HTR-8/SVneo (cell line): Measurements from ENCODE around the gene CSH1.
"Not testable (repeated sequence)": the region's sequence is repeated elsewhere in the genome, so short reads cannot be mapped to it uniquely, and the experiment has no call there.

Experiments used
- DNase-seq: peaks from one replicate; pipeline ENCODE4 v3.0.0; 2011; ENCODE audit warnings: low spot score, mixed read lengths; ENCODE audit not compliant: insufficient read length
- FAIRE-seq: peaks from 2 replicates; lab custom pipeline; 2011; peaks lifted over from hg19 to GRCh38; lab: Jason Lieb, UNC

Gene CSH1

DNA sequence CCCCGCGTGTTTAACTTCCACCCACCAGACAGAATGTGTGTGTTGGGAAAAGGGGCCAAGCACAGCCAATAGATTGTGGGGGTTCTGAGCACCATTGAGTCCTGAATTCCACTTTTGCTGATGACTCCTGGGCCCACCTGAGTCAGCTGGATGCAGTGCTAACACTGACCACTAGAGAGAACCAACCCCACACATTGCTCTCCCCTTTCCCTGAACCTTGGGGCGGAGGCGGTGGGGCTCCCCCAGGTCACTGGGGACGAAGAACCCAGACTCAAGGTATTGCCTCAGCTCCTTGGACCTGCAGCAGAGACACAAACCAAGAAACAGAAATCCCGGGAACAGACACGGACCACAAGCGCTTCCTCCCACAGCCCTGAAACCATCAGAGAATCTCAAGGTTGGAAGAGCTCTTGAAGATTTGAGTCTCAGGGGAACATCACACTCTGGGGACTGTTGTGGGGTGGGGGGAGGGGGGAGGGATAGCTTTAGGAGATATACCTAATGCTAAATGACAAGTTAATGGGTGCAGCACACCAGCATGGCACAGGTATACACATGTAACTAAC lies 22.2 kb downstream of the CSH1 start:
- DNase-seq, FAIRE-seq: not testable (repeated sequence)

DNA sequence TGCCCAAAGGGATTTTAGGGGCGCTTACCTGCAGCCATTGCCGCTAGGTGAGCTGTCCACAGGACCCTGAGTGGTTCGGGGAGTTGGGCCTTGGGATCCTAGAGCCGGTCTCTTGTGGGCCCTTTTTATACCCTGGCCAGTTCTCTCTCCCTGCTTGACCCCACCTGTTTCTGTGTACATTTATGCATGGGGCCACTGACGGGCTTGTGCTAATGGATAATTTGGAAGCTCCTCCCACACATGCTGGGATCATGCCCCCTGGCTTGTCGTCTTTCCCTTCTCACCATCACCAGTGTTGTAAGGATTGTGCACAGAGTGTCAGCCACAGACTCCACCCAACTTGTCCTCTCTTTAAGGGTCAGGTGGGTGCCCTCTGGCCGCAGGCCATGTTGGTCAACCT lies 22.8 kb downstream of the CSH1 start, which contains the start of gene CSH2:
CSH2 (minus strand) TSS at position 101 of the 400 bp plus-strand sequence; CDS start at position 38, 63 bp downstream.
- not testable (repeated sequence) for FAIRE-seq, DNase-seq

DNA sequence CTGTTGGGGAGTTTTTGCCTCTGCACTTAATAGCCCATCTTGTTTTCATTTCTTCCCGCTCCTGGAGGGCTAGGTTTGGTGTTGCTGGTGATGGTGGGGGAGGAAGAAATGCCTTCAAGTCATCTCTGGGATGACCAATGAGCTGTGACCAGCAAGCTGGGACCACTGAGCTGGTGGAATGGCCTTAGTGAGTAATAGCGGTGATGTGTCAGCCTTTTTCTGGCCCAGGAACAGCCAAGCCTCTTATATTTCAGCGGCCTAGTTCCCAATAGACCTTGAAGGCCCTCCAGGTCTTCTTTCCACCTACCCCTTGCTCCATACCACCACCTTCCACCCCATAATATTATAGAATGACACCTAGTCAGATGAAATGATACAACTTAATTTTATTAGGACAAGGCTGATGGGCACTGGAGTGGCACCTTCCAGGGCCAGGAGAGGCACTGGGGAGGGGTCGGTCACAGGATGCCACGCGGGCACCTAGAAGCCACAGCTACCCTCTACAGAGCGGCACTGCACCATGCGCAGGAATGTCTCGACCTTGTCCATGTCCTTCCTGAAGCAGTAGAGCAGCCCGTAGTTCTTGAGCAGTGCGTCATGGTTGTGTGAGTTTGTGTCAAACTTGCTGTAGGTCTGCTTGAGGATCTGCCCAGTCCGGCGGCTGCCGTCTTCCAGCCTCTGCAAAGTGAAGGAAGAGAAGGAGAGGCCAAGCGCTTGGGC lies 24.6 kb downstream of the CSH1 start:
- DNase-seq, FAIRE-seq: not testable (repeated sequence)

DNA sequence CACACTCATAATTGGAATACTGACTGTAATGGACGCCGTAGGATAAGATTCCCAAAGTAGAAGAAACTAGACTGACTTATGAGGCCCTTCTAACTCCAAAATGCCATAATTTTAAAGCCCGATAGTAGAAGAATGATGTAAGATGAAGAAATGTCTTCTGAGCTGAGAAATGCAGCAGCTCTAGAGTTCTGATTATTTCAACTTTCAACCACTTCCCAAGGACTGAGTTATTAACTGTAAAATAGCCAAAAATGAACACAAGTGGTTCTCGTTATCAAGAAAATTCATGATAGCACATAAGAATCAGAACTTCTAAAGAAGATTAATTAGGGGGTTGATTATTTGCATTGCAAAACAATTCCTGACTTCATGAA lies 26.1 kb downstream of the CSH1 start:
- not testable (repeated sequence) for FAIRE-seq, DNase-seq

DNA sequence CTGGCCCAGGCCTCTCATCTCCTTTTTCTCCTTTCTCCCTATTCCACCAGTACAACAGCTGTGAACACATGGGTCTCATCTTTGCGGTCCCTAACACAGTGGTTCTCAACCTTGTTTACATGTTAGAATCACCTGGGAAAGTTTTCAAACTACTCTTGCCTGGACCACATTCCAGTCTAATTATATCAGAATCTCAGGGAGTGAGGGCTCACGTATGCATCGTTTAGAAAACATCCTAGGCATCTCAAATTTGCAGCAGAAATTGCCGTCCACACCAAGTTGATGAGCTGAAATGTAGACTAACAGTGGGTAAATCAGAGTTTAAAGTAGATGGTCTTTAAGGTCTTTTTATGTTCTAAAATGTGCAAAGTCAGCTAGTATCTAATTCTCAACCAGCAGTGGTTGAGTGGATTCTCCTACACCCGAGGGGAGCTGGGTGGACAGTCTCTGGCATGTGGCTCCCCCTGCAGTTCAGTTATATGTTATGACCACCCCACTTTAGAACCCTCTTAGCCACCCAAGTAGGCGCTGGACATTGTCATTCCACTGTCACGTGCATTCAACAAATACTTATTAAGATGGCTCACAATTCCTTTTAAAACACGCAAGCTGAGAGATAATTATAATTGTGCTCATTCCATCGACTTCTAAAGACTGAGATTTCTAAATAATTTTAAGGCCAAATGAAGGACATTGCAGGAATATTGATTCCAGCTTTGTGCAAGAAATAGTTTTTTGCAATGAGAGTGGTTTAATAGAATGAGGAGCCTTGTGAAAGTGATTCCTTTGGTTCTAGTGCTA lies 26.7 kb downstream of the CSH1 start:
- DNase-seq, FAIRE-seq: not testable (repeated sequence)

DNA sequence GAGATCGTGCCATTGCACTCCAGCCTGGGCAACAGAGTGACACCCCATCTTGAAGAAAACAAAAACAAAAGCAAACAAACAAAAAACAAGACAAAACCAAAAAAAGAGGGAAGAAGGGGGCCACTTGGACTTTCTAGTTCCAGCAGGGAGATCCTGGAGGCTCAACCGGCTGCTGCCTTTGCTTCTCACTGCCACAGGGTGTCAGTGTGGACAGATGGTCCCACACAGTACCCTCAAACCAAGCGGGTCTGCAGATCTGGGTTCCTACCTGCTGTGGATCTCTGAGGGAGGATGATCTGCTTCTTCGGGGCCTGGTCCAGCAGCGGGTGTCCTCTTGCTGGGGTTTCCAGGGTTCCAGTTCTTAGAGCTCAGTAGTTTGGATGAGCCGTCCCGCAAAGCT lies 29.7 kb downstream of the CSH1 start:
- not testable (repeated sequence) for DNase-seq, FAIRE-seq

DNA sequence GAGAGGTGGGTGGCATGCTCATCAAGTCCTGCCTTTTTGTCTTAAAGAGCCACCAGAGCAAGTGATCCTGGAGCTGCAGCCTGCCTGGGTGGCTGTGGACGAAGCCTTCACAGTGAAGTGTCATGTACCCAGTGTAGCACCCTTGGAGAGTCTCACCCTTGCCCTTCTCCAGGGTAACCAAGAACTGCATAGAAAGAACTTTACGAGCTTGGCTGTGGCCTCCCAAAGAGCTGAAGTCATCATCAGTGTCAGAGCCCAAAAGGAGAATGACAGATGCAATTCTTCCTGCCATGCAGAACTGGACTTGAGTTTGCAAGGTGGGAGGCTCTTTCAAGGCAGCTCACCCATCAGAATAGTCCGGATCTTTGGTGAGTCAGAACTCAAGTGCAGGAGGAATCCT lies 37.1 kb downstream of the CSH1 start:
- FAIRE-seq (no peak), DNase-seq (no peak)

DNA sequence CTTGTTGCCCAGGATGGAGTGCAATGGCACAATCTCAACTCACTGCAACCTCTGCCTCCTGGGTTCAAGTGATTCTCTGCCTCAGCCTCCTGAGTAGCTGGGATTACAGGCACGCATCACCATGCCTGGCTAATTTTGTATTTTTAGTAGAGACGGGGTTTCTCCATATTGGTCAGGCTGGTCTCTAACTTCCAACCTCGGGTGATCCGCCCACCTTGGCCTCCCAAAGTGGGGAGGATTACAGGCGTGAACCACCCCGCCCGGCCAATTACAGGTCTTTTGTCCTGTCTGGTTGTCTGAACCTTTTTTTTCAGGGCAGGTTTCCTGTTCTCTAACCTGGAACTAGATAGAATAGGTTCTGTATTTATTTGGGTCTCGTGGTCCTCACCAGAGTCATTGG lies 39.9 kb downstream of the CSH1 start:
- not testable (repeated sequence) for DNase-seq, FAIRE-seq

DNA sequence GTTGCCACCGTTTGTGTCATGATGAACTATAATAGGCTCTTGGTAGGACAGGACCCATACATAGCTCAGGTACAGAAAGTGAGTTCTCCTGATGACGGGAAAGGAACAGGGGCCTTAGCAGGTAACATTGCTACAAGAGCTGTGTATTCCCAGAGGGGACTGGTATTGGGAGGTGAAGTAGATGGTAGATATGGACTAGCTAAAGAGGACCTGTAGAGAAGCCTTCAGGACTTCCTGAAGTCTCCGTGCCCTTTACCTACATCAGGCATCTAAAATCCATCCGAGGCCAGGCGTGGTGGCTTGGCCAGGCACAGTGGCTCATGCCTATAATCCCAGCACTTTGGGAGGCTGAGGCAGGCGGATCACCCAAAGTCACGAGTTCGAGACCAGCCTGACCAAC lies 41.2 kb downstream of the CSH1 start:
- DNase-seq (no peak), FAIRE-seq (no peak)

DNA sequence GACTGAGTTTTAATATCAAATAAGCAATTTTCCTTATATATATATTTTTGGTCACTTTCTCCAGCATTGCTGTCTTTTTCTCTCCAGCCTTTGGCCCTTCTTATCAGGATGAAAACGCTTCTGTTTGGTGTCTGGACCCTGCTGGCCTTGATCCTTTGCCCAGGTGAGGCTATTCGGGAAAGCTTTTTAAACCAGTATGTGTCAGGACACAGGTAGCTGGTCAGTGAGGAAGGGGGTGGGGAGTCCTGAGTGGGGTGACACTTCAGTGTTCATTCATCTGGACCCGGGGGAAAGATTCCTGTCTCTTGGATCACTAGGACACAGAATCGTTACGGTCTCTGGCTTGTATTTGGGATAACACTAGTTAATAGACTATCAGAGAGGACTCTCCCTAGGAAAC lies 41.7 kb downstream of the CSH1 start:
- no peak for FAIRE-seq

DNA sequence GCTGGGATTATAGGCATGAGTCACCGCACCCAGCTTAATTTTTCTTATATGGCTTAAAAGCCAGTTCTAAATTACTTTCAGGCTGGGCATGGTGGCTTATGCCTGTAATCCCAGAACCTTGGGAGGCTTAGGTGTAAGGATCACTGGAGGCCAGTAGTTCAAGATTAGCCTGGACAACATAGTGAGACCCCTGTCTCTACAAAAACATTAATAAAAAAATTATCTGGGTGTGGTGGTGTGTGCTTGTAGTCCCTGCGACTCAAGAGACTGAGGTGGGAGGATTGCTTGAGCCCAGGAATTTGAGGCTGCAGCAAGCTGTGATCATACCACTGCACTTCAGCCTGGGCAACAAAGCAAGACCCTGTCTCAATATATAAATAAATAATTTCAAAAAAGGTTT lies 43.1 kb downstream of the CSH1 start:
- FAIRE-seq, result no peak
- DNase-seq, result no peak

More for the DNA sequence above, 41.7 kb downstream of the CSH1 start:
- no peak for DNase-seq

DNA sequence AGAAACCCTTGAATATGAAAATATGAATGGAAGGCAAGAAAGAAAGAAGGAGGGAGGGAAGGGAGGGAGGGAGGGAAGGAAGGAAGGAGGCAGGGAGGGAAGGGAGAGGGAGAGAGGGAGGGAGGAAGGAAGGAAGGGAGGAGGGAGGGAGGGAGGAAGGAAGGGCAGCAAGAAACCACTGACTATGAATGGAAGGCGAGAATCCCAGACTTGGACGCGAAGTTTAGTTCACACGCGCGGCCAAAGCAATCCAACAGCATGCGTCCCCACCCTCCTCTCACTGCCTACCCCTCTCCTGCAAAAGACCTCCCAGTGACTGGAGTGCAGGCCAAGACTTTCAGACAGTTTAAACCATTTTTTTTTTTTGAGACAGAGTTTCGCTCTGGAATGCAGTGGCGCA lies 46.0 kb downstream of the CSH1 start:
- no peak for DNase-seq

DNA sequence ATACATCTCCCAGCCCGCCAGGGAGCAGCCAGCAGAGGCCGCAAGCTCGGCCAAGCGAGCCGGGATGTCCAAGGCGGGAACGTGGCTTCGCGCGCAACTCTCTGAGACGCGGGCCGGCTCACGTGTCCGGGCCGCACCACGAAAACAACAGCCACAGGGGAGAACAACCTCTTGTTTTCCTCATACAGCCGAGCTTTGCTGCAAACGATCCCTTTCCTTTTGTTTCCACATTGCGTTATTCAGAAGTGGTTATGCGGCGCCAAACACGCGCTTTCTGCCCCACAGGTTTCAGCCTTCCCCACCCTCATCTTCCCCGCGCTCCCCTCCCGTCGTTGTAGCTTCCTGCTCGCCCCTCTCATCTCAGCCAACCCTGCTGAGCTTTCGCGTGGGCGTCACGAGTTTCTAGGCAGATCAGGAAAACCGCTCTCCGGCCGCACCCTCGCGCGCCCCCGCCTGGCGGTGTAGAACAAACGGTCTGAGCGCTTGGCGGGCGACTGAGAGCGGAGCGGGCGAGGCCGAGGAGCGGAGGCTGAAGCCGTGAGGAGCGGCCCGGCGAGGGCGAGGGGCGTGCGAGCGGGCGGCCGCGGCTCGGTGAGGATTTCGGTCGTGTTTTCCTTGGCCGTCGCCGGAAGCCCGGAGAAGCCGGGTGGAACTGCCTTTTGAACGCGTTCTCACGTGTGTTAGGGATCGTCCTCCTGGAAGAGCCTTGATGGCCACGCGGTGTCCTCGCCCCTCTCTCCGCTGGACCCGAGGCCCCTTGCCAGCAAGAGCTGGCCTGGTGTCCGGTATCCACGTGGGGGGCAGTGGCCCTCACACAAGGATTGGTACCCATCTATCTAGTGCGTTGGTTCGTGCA lies 47.3 kb downstream of the CSH1 start:
- DNase-seq (peak; percentile 93), FAIRE-seq (no peak)

More for the DNA sequence above, 46.0 kb downstream of the CSH1 start:
- no peak for FAIRE-seq

DNA sequence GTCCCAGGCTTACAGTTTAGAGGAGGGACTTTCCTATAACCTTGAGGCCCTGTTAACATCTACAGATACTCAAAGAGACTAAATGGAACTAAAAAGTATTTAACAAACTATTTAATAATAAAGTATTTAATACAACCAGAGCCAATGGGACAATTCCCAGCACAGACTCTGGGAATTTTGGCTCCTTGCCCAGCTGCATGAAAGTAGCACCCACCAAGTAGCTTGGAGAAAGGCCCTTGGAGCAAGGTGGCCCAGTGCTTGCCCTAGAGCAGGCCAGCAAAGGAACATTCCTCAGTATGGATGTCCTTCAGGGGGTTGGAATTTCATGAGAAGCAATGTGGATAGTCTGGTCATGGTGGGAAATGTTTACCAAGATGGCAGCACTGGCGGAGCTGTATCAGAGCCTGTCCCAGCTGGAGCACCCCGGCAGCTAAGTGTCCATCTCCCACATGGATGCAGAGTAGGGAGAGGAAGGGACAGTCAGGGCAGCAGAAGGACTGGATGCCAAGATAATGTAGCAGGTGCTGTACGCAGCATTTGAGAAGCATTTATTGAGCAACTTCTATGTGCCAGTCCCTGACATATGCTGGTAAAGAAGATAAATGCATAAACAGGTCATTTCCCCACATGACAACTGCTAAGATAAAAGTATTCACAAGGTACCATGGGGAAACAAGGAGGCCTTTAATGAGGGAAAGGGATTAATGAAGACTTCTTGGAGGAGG lies 48.7 kb downstream of the CSH1 start:
- FAIRE-seq, result no peak
- DNase-seq, result no peak

DNA sequence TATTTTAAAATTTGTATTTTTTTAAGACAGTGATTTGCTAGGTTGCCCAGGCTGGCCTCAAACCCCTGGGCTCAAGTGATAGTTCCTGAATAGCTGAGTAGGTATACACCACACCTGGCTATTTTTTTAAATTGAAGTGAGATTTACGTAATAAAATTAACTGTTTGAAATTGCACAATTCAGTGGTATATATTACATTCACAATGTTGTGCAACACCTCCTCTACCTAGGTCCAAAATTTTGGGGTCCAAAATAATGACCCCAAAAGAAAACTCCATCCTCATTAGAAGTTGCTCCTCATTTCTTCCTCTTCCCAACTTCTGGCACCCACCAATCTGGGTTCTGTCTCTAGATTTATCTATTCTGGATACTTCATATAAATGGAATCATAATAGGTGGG lies 50.9 kb downstream of the CSH1 start:
- FAIRE-seq (no peak), DNase-seq (no peak)
